ENCODE results near the gene MAGI2. TPM values are rescaled to one million over a fixed set of nuclear protein-coding genes. Genes with fewer than 3 reads are reported as not detected.

MAGI2 gene
- total RNA-seq, 1 donor from 2014 or later = 8.0 TPM

DNA sequence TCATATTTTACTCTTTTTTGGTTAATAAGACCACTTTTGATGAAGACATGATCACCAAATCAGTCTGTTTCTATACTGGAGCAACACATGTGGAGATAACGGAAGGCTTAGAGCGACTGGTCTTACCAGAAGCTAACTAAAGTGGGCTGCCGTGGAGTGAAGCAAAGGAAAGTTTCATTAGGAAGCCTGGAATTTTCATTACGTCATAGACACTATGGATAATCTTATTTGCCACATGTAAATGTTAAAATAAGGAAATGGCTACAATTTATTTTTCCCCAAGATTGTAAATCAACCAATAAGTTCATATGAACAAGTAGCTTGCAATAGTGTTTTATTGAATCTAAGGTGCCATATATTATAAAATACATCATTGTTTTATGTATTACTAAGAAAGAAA lies 1469.5 kb downstream of the MAGI2 start:
- no peak for DNase-seq

DNA sequence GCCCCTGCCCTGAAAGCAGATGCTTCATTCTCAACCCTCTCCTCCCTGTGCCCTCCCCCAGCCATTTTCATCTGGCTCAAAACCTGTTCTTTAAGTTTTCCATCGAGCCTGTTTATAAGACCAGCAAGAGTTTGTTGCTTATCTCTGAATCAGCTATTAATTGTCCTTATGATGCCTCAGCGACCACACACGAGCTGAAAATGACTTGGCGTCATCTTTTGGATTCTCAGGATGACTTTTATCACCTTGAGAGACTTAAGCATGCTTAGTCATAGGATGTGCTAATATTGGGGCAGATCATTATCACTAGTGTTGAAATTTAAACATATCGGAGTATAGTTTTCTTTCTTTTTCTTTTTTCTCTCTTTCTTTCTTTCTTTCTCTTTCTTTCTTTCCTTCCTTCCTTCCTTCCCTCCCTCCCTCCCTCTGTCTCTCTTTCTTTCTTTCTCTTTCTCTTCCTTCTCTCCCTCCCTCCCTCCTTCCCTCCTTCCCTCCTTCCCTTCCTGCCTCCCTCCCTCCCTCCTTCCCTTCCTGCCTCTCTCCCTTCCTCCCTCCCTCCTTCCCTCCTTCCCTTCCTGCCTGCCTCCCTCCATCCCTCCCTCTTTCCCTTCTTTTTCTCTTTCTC lies 1470.4 kb downstream of the MAGI2 start:
- DNase-seq = no peak

DNA sequence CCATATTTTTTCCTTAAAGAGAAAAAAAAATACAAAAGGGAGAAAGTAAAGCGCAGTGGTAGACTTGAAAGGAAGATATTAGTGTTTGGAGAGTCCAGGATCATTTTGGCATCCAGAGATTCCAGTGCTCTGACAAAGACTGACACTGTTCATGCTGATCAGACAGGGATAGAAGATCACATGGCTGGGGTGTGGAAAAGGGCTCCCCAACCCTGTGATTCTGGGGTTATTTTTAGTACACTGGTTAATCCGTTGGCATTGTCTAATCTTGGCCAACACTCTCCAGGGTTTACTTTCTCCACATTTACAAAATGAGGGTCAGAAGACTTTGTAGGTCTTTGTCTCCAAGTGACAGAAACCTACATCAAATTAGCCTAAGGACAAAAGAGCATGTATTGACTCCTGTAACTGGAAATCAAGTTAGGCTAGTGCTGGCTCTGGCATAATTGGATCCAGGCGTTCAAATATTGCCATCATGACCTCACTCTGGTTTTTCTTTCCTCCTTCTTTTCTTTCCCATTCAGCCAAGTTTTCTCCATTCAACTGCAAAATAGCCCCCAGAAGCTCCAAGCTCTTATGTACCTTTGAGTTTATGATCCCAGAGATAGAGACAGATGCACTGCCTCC lies 1473.3 kb downstream of the MAGI2 start:
- DNase-seq = no peak

DNA sequence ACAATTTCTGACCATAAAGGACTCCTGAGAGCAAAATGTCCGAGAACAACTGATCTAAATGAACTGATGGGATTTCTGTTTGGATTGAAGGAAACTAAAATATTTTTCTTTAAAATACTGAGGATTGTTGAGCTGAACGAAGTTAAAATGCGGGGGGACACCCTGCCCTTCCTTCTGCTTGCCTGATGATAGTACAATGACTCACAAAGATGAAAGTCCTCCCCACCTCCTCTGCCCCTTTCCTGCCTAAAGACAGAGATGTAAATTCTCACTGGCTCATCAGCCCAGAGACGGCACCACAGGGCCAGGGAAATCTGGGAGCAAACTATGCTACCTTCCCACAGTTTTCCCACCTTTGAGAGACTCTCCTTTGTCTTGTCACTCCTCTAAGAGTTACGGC lies 1474.2 kb downstream of the MAGI2 start:
- no peak for DNase-seq

DNA sequence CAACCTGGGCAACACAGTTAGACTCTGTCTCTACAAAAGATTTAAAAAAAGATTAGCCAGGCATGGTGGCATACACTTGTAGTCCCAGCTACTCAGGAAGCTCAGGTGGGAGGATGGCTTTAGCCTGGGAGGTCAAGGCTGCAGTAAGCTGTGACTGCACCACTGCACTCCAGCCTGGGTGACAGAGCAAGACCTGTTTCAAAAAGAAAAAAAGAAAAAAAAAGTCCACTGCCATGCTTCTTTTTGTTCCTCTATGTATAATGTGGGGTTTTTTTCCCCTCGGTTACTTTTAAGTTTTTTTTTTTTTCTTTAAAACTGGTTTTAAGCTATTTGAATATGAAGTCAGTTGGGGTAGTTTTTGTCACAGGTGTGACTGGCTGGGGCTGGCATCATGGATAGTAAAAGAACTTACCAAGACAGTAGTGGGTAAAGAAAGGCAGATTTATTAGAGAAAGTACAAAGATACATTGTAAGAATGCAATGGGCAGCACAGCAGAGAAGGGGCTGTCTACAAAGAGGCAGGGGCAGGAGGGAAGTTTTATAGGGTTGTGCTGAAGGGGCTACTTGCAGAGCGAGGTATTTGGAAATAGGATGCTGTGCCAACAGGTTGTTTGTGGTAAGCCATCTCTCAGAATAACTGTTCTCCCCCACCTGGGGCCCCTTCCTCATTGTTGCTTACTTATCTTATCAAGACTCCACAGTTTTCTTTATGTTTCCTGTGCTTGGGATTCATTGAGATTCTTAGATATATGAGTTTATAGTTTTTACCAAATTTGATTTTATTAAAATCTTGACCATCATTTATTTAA lies 1477.6 kb downstream of the MAGI2 start:
- DNase-seq = no peak

GRCh38 chr7:77971726-77972125 lies 1481.7 kb downstream of the MAGI2 start:
- DNase-seq = no peak

- no peak for DNase-seq
Measured at GRCh38 chr7:77967429-77967828, 1486.0 kb downstream of the MAGI2 start.

Small RNA genes lying within 50 kb of the gene (small RNA-seq; reads per million reads assigned to genes)
- gene RNU6-337P (ENCODE audit: low replicate concordance) (not detected), gene RNU6-530P (ENCODE audit: low replicate concordance) (not detected)

Measured in tongue (tissue), 3 donors.